HG02588 (cell line): ENCODE results near the gene SERPINB12.

Source experiments
- ATAC-seq: cut with Tn5 transposase; IDR thresholded peaks from one replicate; pipeline ENCODE4 v1.9.1; 2021; ENCODE audit warnings: mild to moderate bottlenecking, moderate library complexity; ENCODE audit not compliant: unreplicated experiment

SERPINB12 gene

DNA sequence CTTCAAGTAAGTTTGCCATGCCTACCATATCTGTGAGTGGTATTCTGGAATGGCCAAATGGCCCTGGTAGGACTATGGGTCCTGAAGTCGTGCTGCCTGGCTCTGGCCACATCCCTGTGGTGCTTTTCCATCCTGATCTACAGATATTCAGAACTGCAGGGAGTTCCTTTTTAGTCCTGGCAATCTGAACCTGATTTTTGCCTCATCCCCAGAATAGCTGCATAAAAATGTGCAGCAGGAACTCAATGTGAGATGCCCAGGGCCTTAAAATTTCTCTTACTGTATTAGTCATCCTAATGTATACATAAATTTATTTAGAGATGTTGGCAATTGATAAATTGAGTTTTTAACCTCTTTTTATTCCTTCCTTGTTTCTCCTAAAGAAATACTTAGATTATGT, 50.3 kb downstream of the SERPINB12 start:
- no peak for ATAC-seq

DNA sequence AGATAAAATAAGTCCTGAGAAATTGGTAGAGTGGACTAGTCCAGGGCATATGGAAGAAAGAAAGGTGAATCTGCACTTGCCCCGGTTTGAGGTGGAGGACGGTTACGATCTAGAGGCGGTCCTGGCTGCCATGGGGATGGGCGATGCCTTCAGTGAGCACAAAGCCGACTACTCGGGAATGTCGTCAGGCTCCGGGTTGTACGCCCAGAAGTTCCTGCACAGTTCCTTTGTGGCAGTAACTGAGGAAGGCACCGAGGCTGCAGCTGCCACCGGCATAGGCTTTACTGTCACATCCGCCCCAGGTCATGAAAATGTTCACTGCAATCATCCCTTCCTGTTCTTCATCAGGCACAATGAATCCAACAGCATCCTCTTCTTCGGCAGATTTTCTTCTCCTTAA, 54.8 kb downstream of the SERPINB12 start:
- no peak for ATAC-seq

DNA sequence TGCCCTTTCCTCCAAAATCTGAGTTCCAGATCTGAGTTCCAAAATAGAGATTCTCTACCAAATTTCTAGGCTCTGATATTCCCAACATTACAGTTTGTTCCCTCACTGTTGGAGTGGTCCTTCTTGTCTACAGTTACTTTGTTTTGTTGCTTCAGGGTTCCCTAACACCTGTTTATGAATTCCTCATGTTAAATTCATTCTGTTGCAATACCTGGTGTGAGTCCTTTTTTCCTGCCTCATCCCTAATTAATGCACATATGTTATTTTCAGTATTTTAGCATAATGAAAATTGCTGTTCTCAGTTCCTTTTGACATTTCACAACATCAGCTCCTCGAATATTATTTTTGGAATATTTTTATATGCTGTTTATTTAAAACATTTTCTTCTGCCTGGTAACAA, 61.2 kb downstream of the SERPINB12 start:
- no peak for ATAC-seq

DNA sequence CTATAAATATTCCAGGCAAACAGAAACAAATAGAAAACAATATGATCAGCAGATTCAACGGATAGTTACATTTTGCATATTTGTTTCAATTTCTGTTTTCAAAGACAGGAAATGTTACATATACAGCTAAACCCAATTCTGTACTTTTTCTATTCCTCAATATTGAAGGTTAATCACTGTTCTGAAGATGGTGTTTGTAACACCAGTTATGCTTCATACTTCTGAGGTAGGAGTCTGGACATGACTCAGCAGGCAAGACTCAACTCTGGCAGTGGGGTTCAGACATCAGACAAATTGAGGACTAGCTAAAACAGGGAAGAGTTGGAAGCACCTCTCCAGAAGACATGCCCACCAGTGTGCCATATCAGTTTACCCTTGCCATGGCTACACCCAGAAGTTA, 61.6 kb downstream of the SERPINB12 start:
- peak; percentile 94 for ATAC-seq

DNA sequence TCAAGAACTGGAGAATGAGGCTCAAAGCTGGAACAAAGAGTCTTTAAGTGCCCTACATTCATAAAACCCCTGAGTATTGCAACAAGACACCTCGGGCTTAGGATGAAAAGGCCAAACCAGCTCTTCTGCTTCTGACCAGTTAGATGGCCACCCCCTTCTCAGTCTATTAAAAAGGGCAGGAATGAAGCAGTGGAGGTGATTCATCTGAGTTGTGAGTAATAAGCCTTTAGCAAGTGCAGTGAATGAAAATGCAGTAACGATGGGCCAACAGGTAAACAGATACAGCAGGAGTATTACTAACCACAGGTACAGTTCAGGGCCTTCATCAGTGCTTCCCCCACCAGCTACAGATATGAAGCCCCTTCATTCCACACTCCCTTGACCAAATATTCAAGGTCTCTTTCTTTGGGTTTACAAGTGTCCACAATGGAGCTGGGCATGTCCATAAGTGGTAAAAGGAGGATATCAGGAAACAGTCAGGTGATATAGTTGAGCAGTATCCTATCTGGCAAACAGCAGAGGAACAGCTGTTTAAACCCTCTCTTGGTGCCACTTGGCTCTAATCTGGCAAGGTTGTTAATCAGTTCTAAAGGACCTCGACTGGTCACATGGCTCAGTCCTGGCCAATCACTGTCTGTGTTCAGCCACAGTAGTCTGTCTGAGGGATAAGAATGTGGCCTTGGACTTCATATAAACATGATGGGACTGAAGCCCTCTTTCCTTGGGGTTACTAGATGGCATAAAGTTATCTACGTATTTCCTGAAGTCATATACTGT, 62.8 kb downstream of the SERPINB12 start:
- no peak for ATAC-seq

DNA sequence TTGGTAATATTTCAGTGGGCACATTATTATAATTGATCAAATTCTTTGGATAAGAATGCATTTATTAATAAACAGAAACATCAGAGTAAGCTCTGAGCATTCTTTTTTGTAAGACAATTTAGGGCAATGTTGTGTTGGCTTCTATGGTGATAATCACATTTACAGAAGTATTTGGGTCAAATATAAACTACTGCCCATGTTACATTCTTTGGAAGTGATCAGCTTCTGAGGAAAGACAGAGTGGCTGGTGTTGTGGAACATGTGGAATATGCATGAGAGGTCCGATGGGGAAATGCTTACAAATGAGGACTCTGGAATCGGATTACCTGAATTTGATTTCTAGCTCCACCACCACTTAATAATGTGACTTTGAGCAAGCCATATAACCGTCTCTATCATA, 64.4 kb downstream of the SERPINB12 start:
- no peak for ATAC-seq

DNA sequence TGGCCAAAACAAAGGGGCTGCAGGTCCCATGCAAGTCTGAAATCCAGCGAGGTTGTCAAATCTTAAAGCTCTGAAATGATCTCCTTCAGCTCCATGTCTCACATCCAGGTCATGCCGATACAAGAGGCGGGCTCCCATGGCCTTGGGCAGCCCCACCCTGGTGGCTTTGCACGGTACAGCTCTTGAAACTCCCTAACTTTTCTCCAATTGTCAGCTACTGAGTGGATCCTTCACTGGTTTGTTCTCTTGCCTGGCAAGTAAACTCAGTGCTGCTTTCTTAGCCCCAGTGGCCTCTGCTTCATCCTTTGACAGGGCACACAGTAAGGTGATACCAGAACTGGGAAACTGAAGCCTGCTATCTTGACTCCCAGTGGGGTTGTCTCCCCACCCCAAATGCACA, 71.3 kb downstream of the SERPINB12 start:
- no peak for ATAC-seq

DNA sequence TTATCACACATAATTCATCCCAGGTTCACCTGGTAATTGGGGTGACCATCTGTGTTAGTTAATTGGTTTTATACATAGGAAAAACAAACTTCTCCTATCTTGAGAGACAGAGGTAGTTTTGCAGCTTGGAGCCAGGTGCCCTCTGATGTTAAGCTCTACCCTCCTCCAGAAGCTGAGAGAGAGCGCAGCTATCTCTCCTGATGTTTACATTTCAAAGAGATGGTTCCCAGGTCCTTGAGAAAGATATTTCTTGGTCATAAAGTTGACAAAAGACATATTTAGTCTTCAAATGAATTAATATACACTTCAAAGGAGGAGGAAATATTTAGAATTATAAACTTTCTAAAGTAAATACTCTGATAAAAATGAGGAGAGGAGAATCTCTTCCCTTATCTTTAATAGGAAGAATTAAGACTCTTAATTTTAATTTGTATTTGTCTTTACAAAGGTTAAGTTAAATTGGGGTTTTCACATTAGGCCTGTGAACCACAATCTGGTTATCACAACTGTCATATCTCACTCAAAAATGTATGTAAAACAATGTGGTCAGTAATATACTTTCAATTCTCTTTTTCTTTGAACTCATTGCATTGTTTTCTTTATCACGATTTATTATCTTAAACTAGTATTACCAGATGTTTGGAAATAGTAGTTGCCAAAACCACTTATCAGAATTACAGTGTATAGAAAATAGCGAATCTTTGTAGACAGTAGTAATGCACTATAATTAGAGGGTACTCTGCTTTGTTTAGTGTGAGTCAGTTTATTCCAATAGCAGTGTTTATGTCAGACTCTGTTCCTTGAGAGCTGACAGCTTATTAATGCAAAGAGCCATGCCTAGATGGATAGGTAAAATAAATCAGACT, 75.1 kb downstream of the SERPINB12 start:
- peak; percentile 85 for ATAC-seq

DNA sequence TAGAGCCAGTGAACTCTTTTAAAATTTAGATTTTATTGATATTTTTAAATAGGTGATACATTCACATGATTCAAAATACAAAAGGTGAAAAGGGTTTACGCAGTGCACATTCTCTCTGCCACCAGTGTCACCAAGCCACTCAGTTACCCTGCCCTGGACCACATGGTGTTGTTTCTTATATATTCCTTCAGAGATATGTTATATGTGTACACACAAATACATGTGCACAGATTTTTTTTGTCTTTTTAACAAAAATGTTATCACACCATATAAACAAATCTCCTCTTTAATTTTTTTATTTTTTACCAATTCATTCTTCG, 75.7 kb downstream of the SERPINB12 start:
- no peak for ATAC-seq
